ENCODE data around the gene B3GNT7.

DNA sequence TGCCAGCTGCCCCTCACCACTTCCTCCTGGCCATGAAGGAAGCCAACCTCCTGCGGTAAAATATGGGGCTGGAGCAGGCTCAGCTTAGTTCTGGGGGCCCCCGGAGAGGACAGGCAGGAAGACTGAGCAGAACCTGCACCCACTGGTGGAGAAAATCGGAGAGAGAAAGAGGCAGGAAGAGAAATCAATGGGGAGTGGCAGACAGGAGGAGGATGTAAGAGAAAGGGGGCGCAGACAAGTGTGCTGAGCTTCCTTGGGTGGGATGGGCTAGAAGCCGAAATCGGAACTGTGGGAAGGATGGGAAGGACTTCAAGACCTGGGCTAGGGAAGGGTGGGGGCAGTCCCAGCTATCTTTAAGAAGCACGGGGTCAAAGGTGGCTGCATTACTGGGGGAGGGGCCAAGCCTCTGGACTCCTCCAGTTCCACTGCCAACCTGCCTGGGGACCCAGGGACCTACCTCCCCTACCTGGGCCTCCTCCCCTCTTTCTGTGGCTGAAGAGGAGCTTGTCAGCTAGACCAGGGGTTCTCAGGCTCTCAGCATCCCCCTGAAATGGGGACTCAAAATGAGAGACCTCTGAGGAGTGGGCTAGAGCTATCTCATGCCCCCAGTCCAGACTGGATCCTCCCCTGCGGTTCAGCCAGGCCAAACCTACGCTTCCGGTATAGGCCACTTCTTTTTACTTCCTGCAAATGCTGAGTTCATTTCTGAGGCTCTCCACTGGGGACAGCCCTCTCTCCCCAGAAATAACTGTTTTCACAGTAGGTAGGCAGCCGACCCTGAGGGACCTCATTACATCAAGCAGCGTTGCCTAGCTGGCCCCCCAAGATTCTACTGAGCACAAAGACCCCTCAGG is 33.6 kb upstream of the B3GNT7 start:
- TF ChIP-seq POLR2A (IDR thresholded peaks at IDR 0.05), result no peak
- TF ChIP-seq, protein P1, sequence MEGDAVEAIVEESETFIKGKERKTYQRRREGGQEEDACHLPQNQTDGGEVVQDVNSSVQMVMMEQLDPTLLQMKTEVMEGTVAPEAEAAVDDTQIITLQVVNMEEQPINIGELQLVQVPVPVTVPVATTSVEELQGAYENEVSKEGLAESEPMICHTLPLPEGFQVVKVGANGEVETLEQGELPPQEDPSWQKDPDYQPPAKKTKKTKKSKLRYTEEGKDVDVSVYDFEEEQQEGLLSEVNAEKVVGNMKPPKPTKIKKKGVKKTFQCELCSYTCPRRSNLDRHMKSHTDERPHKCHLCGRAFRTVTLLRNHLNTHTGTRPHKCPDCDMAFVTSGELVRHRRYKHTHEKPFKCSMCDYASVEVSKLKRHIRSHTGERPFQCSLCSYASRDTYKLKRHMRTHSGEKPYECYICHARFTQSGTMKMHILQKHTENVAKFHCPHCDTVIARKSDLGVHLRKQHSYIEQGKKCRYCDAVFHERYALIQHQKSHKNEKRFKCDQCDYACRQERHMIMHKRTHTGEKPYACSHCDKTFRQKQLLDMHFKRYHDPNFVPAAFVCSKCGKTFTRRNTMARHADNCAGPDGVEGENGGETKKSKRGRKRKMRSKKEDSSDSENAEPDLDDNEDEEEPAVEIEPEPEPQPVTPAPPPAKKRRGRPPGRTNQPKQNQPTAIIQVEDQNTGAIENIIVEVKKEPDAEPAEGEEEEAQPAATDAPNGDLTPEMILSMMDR (IDR thresholded peaks at IDR 0.05), result peak in 1 of 7 experiments; percentile 12

Data from body of pancreas (tissue), 4 donors.